LoVo (cell line): Measurements from ENCODE around the gene CCDC7.
"Not testable (repeated sequence)": the region's sequence is repeated elsewhere in the genome, so short reads cannot be mapped to it uniquely, and the experiment has no call there.

Experiments
- DNase-seq: peaks from one replicate; pipeline ENCODE4 v3.0.0-alpha.2; 2016; ENCODE audit warnings: low spot score

CCDC7 gene

DNA sequence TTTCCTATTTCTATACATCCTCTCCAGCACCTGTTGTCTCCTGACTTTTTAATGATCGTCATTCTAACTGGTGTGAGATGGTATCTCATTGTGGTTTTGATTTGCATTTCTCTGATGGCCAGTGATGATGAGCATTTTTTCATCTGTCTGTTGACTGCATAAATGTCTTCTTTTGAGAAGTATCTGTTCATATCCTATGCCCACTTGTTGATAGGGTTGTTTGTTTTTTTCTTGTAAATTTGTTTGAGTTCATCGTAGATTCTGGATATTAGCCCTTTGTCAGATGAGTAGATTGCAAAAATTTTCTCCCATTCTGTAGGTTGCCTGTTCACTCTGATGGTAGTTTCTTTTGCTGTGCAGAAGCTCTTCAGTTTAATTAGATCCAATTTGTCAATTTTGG, 253.7 kb downstream of the CCDC7 start:
- not testable (repeated sequence) for DNase-seq

GRCh38 chr10:32713560-32713959, 267.6 kb downstream of the CCDC7 start:
- no peak for DNase-seq

GRCh38 chr10:32731527-32731926, 285.6 kb downstream of the CCDC7 start:
- no peak for DNase-seq

- DNase-seq: no peak
Measured at GRCh38 chr10:32738958-32739357, 293.0 kb downstream of the CCDC7 start.

DNA sequence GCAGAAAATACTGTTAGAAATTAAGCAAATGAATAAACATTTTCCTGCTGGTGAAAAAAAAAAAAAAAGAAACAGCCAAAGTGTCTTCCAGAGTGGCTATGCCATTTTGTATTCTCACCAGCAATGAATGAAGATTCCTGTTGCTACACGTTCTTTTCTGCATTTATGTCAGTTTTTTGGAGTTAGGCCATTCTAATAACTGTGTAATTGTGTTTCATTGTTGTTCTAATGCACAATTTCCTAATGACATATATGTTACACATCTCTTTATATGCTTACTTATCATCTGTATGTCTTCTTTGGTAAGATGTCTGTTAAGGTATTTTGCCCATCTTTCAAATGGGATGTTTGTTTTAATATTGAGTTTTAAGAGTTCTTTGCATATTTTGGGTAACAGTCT, 298.4 kb downstream of the CCDC7 start:
- DNase-seq: no peak

GRCh38 chr10:32746869-32747268, 300.9 kb downstream of the CCDC7 start:
- DNase-seq: no peak

DNA sequence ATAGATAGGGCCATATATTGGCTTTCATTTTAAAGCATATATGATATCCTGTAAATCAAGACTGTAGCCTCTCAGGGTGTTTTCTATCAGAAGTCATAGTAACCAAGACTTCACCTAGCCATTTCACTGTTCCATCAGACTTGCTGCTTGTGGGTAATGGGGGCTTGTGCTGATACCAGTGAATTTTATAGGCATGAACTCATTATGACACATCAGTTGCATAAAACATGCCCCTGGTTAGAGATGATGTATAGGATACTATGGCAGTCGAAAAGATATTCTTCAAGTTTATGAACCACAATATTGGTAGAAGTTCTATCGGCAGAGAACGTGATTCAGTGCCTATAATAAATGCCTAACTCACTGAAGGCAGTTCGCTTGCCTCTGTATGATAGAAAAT, 305.6 kb downstream of the CCDC7 start:
- no peak for DNase-seq

DNA sequence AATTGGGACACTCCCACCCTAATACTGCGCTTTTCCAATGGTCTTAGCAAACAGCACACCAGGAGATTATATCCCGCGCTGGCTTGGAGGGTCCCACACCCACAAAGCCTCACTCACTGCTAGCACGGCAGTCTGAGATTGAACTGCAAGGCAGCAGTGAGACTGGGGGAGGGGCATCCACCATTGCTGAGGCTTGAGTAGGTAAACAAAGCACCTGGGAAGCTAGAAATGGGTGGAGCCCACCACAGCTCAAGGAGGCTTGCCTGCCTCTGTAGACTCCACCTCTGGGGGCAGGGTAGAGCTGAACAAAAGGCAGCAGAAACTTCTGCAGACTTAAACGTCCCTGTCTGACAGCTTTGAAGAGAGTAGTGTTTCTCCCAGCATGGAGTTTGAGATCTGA, 309.0 kb downstream of the CCDC7 start:
- DNase-seq: not testable (repeated sequence)

GRCh38 chr10:32771217-32771616, 325.3 kb downstream of the CCDC7 start:
- no peak for DNase-seq

GRCh38 chr10:32773105-32773504, 327.2 kb downstream of the CCDC7 start:
- no peak for DNase-seq

DNA sequence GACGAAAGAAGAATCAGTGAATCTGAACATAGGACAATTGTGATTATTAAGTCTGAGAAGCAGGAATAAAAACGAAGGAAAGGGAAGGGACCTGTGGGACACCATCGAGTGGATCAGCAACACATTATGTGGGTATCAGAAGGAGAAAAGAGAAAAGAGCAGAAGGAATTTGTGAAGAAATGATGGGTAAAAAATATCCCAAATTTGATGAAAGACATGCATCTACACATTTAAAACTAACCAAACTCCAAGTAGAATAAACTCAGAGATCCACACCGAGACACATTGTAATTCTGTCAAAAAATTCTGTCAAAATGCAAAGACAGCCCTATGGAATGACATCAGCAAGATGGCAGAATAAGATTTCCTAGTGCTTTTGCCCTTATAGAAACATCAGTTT, 341.0 kb downstream of the CCDC7 start:
- no peak for DNase-seq

- DNase-seq: no peak
Measured at GRCh38 chr10:32787690-32788284, 341.8 kb downstream of the CCDC7 start.

DNA sequence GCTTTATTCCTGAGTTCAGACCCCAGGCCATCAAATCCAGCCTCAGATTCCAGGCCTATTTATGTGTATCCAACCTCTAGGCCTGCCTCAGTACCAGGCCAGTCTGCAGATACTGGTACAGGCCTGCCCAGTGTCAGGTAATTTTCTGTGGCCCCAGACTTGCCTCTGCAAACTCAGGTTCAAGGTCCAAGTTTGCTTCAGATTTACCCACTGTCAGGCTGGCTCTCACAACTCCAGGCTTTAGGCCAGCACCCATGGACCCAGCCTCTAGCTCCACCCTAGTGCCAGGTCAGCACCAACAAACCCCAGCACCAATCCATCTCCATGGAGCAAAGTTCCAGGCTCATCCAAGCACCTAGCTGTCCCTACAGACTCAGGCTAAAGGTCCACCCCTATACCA, 342.4 kb downstream of the CCDC7 start:
- DNase-seq: no peak

DNA sequence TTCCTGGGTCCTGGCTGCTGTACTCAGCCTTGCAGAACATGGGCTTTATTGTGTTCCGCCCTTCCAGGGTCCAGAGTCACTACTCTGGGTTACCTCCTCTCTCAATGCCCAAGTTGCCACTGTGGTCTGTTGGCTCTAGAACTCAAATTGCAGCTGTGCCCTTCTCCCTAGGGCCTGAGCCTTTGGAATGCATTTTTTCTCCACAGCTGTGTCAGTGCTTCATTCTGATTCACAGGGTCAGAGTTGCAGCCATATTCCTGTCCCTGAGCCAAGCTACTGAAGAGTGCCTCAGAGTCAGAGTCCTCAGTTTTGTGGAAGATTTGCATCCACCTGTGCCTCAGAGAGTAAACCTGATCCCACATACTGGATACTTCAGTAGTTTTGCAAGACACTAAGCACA, 344.5 kb downstream of the CCDC7 start:
- DNase-seq: no peak

DNA sequence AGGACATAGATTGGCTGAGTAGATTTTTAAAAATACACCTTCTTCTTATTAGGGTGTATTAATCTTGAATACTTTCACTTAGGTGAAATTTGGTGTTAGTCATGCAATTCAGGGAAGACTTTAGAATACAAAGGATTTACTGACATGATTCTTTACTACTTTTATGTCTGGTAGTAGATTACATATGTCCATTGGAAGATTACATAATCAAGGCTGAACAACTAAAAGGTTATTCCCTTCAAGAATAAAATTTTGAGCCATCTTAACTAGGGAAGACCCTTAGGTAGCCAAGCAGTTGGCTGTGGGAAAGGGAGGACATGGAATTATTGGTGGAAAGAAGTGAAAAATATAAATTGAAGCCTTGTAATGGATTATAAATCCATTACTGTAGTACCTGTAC, 347.1 kb downstream of the CCDC7 start:
- DNase-seq: no peak

DNA sequence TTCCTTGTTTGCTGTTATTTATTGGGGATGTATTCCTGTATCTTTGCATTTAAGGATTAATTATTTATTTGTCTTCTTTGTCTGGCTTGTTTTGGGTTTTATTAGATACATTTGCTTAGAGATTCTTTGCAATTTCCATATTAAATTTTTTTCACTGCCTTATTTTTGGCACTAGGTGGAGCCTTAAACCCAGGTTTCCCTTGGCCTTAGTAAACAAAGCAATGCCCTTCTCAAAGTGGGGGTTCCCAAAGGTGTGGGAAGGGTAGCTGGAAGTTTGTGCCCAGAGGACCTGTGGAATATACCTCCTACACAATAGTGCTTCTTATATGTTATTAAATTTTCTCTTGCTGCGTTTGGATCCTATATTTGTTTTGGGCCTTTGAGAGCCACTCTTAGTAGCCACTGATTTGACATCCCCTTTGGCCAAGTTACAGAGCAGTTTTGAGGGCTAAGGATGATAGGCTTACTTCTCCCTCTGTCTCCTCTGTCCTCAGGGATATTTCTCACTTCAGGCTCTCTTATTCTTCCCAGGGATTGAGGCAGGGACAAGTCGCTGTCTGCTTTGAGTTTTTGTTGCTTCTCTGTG, 349.8 kb downstream of the CCDC7 start:
- DNase-seq: peak; percentile 51

- not testable (repeated sequence) for DNase-seq
Measured at GRCh38 chr10:32797393-32797792, 351.5 kb downstream of the CCDC7 start.

DNA sequence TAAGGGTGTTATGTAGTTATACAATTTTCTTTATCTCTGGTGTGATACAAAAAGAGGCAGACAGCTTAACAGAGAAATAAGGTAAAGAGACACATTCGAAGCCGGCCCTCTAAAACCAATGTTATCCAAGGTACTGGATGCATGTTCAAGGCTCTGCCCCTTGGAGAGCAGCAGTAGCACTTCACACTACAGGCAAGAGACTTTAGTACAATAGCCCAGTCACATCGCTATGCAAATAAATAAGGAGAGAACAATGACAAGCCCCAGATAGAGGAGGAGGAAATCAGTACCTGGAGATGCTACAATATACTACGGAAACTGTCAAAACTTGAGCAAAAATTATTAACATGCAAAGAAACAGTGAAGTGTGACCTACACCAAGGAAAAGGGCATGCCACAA, 401.0 kb downstream of the CCDC7 start:
- no peak for DNase-seq

DNA sequence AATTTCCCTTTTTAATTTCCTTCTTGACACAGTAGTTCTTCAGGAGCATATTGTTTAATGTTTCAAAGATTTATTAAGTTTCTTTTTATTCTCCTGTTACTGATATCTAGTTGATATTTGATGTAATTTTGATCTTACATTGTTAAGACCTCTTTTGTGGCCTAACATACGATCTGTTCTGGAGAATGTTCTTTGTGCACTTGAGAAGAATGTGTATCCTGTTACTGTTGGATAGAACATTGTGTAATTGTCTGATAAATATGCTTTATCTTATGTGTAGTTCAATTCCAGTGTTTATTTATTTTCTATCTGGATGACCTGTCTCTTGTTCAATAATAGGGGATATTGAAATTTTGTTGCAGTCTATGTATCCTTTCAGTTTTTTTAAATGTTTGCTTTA, 405.4 kb downstream of the CCDC7 start:
- DNase-seq: no peak

DNA sequence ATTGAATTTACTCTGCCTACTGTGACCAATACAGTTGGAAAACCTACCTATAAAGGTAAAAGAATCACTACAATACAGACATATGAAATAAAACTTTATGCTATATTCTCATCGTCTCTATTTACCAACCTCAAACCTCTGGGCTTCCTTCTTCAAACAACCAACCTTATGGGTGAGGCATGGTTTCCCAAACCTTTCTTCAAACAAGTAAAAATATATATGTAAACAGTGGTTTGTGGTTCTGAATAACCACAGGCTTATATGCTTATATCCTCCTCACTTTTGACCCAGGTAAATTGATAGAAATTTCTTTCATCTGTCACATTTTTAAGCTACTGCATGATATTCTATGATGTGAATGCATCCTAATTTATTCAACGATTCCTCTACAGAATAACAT, 408.5 kb downstream of the CCDC7 start:
- DNase-seq: no peak

DNA sequence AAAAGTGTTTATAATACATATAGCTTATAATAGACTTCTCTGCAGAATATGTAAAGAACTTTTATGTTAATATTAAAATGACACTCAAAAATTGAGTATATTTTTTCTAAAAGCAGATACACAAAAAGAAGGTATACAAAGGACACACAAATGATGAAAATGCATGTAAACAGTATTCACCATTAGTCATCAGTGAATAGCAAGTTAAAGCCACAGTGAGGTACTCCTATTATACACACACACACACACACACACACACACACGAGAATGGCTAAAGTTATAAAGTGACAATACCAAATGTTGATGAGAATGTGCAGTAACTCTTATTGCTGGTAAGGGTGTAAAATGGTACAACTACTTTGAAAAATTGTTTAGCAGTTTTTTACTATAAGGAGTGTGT, 419.2 kb downstream of the CCDC7 start:
- no peak for DNase-seq

DNA sequence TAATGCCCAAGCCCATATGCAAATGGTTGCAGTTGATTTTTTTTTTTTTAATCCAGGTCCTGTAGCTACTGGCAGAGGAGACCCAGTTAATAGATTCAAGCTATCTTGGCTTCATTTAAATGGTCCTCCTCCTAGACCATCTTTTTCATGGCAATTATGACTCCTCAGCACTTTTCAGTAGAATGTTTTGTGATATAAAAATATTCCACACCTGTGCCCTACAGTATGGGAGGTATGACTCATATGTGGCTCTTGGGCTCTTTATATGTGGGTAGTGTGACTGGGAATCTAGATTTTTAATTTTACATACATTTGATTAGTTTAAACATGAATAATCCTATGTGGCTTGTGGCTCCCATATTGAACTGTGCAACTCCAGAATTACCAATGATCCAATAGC, 432.0 kb downstream of the CCDC7 start:
- DNase-seq: no peak

DNA sequence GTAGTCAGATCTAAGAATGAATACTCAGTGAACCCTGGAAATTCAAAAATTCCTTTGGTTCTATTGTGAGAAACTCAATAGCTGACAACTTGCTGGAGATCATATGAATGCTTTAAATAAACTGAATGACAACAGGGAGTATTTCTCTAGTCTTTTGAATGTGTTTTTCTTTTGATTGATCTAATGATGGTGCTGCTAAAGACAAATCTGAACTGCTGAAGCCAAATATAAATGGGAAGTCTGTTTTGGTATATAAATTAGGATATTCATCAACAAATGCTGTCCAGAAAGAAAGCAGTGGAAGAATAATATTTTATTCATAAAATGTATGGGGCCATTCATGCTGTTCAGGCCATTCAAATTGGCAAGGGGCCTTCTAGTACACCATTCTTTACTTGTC, 432.7 kb downstream of the CCDC7 start:
- DNase-seq: no peak

GRCh38 chr10:32882076-32882475, 436.1 kb downstream of the CCDC7 start:
- DNase-seq: no peak
